ENCODE measurements around the gene RAD9A. TPM values are rescaled to one million over a fixed set of nuclear protein-coding genes. Genes with fewer than 3 reads are reported as not detected.

The RAD9A gene
- total and polyA plus RNA-seq, 9 of the 15 experiments (the other 6 are each of a cell fraction or from before 2014, with no cell fraction given), result 1.4 to 41.2 (median 16.1) TPM

- no peak for TF ChIP-seq E2F5 (CRISPR knock-in tag; IDR thresholded peaks at IDR 0.05)
- peak; percentile 64; the same call in 1 of the 2 replicates for TF ChIP-seq CREB3L1 (IDR thresholded peaks at IDR 0.05; ENCODE audit: borderline replicate concordance, low read depth)
- TF ChIP-seq HMGN3 (IDR thresholded peaks at IDR 0.05; ENCODE audit: borderline replicate concordance, extremely low read depth, insufficient read length, low read depth, low read length), result peak; percentile 82
- peak; percentile 76 for TF ChIP-seq RNF2 (IDR thresholded peaks at IDR 0.05)
- TF ChIP-seq FOXP4 (CRISPR knock-in tag; IDR thresholded peaks at IDR 0.05; ENCODE audit: borderline replicate concordance), result no peak
- TF ChIP-seq CBFA2T3 (IDR thresholded peaks at IDR 0.05), result peak; percentile 99
- TF ChIP-seq TAL1 (IDR thresholded peaks at IDR 0.05), result peak; percentile 98
- TF ChIP-seq KDM4B (IDR thresholded peaks at IDR 0.05; ENCODE audit: borderline replicate concordance in 2 of 2, low read depth in 1 of 2), result no peak
- peak; percentile 94 for TF ChIP-seq CTBP1 (IDR thresholded peaks at IDR 0.05; ENCODE audit: borderline replicate concordance)
- TF ChIP-seq HEY1 (CRISPR knock-in tag; IDR thresholded peaks at IDR 0.05; ENCODE audit: borderline replicate concordance), result peak; percentile 90; the same call in 1 of the 2 replicates
- TF ChIP-seq RBBP5 (IDR thresholded peaks at IDR 0.05; ENCODE audit: borderline replicate concordance, insufficient read depth, low read length, poor library complexity, severe bottlenecking), result peak; percentile 62
- TF ChIP-seq MTA3 (IDR thresholded peaks at IDR 0.05; ENCODE audit: borderline replicate concordance), result 0 out of 2 replicates have a peak, but pooled peaks have one; percentile 75
- TF ChIP-seq ZKSCAN1 (IDR thresholded peaks at IDR 0.05; ENCODE audit: low read depth, low read length), result 0 out of 2 replicates have a peak, but pooled peaks have one; percentile 9
- TF ChIP-seq MBD1 (CRISPR knock-in tag; IDR thresholded peaks at IDR 0.05), result no peak
- peak; percentile 65; the same call in 1 of the 2 replicates for TF ChIP-seq ELF2 (CRISPR knock-in tag; IDR thresholded peaks at IDR 0.05)
- TF ChIP-seq FOXA3 (CRISPR knock-in tag; conservative IDR thresholded peaks at IDR 0.05 in 1 of 2, IDR thresholded peaks at IDR 0.05 in 1 of 2), result peak; percentile 51 to 94; a peak in 2 of 4 replicates
- no peak for TF ChIP-seq JUNB (CRISPR knock-in tag; conservative IDR thresholded peaks at IDR 0.05)
- TF ChIP-seq CEBPB (tag; IDR thresholded peaks at IDR 0.05), result peak; percentile 89
- TF ChIP-seq MYC (IDR thresholded peaks at IDR 0.05; ENCODE audit: low read depth, low read length), result peak; percentile 71
- TF ChIP-seq MYC (CRISPR knock-in tag; IDR thresholded peaks at IDR 0.05; ENCODE audit: borderline replicate concordance, low read depth), result no peak
- TF ChIP-seq PHF21A (IDR thresholded peaks at IDR 0.05; ENCODE audit: borderline replicate concordance, low read depth), result no peak
- peak; percentile 93 for TF ChIP-seq EP300 (IDR thresholded peaks at IDR 0.05; ENCODE audit: low read length)
These were observed 43.6 kb upstream of the RAD9A start (continued) for GRCh38 chr11:67347964-67348749.
